ENCODE data around the gene CDH23. TPM values are rescaled to one million over a fixed set of nuclear protein-coding genes. Genes with fewer than 3 reads are reported as not detected.

The CDH23 gene
- polyA plus RNA-seq, 3 donors, result 0.83 to 1.3 (median 0.96) TPM

DNA sequence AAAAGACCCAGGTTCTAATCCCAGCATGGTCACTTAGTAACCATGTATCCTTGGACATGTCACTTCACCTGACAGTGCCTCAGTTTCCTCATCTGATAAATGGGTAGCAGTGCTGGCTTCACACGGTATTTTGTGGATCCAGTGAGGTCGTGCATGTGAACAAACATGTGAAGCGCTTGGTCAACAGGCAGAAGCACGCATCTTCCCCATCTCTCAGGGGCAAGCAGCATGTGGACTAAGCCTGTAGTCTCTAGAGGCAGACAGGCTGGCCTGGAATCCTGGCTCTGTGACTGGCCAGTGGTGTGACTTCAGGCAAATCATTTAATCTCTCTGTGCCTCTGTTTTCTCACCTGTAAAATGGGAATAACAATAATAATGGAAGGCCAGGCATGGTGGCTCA lies 207.0 kb downstream of the CDH23 start:
- no peak for DNase-seq

DNA sequence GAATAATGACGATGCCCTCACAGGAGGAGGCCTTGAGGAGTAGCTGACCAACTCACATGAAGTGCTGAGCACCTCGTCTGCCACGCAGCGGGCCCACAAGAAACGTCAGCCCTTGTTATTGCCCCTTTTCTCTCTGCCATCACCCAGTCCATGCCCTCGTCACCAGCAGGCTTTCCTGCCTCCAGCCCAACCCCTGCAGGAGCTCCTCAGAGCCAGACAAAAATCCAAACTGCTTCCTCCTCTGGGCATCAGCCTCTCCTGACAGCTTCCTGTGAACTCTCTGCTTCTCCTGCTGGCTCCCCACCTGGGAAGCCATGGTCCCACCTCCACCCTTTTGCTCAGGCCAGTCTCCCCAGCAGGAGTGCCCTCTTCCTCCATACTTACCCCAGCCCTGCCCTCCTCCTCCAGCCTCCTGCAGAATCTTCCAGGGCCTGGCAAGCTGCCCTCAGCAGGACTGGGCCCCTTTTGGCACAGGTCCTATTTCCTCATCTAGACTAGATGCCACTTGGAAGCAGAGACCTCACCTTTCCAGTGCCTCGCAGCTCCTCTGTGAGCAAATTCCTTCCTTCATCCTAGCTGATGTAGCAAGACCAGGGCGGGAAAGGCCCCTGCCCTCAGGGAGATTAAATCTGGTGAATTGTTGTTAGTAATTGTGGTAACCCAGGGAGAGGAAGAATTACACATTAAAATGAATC lies 207.8 kb downstream of the CDH23 start:
- no peak for DNase-seq

DNA sequence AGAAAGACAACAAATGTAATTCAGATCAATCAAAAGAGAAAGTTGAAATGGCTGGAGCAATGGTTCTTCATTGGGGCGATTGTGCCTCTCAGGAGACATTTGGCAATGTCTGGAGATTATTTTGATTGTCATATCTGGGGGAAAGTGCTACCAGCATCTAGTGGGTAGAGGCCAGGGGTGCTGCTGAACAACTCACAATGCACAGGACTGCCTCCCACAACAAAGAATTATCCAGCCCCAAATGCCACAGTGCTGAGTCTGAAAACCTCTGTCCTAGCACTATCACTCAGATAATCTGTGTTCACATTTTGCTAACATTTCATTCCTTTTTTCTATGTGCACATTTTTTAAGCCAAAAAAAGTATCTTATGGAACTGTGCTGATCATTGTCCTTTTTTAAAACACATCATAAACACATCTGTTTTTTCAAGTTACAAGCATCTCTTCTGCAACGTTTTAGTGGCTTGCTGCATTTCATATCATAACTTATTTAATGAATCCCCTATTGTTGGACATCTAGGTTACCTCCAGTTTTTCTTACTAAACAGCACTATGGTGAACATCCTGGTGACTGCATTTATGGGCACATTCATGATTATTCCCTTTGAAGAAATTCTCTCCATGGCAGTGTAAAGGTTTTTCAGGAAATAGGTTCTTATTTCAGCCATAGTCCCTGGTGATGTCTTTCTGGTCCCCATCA lies 208.7 kb downstream of the CDH23 start:
- DNase-seq, result no peak

DNA sequence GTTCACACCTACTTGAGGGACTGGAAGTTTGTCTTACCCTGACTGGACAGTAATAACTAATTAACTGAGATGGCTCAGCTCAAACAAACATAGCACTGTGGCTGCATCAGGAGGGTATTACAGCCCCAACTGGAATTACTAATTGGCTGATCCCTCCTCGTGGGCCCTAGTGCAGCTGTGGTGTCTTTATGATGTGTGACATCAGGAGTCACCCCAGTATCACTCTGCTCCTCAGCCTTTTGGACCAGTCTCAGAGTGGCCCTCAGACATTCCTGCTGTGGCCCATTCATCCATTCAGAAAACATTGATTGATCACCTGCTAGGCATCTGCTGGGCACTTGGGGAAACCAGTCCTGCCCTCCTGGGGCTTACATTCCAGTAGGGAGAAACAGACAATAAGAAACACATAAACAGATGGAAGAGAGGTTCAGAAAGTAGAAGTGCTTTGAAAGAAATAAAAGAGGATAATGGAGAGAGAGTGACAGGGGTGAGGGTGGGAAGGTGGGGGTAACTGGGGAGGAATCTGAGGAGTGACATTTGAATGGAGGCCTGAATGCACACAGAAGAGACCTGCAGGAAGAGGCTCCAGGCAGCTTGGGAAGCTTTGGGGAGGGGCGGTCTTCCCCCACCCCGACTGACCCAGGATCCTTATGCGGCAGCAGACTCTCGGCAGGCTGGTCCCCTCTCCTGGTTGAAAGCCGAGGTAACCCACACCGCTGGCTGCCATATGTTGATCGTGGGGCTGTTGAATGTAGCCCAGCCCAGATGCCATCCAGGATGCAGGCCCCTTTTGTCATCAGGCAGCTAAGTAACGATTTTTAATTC lies 209.7 kb downstream of the CDH23 start:
- no peak for DNase-seq

DNA sequence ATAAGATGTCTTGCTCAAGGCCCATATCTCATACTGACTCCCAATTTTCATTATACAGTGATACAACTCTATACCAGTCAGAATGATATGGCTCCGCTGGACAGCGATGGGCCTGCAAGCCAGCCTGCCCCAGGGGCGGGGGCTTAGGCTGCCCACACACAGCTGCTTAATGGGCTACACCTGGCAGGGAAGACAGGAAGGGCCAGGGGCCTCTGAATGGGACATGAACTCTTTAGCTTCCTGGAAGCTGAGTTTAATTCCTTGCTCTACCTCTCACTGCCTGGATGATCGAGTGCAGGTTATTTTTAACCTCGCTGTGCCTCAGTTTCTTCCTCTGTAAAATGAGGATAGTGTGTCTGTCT lies 210.3 kb downstream of the CDH23 start:
- DNase-seq, result no peak

DNA sequence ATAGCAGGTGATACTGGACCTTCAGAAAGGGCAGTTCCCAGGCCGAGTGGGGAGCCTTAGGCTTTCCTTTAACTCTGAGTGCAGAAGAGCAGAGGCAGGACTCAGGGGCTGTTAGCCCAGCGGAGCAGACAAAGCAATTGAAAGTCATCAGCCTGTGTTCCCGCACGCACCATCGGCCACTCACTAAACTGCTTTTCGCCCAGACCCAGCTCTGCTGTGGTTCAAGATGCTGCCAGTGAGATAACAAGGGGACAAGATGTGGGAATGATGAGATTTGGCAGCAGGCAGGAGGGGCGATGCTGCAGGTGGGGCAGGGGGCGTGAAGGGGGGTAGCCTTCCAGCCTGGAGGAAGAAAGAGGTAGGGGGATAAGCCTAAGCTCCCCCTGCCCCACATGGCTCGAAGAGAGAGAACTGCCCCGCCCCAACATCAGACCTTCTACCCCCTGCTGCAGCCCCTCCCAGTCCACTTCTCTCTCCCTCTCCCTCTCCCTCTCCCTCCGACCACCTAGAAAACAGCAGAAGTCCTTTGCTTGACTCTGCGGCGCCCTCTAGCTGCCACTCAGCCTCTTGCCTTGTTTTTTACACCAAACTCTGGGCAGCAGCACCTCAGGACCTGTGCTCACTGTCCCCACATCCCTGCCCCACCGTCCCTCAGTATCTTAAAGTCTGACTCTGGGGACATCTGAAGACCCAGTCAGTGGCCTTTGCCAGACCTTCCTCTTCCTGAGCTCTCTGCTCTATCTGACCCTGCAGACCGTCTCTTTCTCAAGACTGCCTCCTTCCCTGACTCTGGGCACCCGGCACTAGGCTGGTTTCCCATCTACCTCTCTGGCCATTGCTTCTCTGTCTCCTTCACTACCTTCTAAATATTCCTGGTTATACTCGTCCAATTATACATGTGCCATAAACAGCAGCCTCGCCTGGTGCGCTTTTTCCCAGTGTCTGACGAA lies 212.4 kb downstream of the CDH23 start:
- DNase-seq, result peak; percentile 76

DNA sequence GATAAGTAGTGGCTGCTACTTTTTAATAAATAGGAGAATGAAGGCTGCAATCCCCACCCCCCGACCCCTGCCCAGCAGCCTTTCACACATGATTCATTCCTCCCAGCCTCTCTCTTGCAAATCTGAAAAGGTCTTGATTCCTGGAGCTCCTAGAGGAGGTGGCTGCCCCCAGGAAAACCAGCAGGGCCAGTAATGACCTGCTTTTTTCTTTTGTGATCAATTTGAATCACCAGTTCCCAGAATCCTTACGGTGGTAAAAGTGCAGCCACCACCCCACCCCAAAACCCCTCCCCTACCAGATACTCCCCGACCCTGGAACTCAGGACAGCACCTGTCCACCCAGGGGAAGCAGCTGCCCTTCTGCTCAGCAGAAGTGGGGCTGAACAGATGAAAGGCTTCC lies 213.9 kb downstream of the CDH23 start:
- DNase-seq, result no peak

DNA sequence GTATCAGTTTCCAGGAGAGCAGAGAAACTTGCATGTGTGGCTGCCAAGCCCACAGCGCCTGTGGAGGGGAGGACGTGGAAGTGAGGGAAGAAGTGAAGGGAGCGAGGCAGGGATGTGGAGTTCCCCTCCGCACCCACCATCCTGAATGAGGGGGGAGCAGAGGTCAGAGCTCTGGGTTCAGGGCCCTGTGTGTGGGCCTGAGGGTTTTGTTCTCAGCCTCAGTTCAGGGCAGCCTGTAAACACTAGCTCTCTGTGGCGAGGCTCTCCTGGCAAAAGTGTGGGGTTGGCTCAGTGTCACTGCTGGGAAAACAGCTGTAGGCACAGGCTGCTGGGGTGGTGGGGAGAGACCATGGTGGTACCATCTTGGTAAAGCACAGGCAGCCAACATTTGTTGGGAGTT lies 214.4 kb downstream of the CDH23 start:
- DNase-seq, result no peak

DNA sequence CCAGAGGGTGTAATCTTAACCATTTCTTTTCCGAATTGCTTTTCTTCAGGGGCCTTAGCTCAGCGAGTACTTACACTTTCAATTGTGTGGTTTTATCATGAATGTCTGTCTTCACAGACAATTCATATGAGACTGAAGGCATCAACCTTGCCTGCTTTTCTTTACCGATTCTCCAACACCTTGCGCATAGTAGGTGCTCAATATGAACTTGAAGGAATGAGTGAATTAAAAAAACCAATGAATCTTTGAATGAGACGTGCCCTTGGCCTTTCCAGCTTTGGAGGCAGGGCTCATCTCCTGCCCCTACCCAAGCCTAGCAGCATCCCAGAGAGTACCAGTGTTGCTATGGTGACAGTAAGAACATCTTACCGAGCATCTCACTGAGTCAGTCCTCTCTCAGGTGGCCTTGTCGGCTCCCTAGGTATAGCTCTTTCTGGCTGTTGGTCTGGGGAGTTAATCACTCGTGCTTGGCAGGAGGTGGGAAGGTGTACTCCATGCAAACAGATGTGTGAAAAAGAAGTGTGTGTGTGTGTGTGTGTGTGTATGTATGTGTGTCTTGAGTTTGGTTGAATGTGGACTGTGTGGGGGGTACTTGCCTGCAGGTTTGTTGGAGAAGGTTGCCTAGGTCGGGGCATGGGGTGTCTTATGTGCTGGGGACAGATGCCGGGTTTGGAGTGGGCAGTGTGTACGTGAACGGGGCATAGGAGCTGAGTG lies 215.1 kb downstream of the CDH23 start:
- DNase-seq, result no peak

DNA sequence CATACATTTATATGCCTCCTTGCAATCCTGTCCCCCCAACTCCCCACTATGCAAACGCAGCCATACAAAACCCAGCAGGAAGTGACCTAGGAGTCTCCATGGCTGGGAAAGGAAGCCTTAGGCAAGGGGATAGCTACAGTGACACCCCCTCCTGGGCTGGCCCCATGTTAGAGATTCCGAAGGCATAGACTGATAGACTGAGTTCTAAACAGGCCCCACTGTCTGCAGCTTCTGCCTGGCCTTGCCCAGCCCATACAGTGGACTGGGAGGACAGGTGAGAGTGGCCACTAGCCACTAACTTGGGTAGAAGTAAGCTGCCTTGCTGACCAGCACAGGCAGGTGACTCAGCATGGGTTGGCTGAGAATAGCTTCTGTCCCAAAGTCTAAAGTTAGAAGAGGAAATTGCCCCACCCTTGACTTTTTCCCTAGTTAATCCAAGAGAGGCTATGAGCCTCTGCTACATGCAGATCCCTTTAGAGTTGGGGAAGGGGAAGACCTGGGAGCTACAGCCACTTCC lies 216.6 kb downstream of the CDH23 start:
- DNase-seq, result no peak

DNA sequence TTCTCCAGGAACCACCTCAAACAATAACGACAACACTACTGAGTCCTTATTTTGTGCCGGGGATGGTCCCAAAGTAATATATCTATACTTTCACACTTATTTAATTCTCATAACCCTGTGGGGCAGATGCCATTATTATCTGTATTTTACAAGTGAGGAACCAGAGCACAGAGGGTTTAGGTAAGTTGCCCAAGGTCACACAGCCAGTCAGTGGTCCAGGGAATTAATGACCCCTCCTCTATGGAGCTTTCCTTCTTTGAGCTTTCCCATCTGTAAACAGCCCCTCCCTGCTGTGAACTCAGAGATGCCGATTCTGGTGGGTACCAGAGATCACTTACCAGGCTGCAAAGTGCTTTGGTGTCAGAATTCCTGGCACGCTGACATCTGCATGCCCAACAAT lies 217.2 kb downstream of the CDH23 start:
- no peak for DNase-seq

DNA sequence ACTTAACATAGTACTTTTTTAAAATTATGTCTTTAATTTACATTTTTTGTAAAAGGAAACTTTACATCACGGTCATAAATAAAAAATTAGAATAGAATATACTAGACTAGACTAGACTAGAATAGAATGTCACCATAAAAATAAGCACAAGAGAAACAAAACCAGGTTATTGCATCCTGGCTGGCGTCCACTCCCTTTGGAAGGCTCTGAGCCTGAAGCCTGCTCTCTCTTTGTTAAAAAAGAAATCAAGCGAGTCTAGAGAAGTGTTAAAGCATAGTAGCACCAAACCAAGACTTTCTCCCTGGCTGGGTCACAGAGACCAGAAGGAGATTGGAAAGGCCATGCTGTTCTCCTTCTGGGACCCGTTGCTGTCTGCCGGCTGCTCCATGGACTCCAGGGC lies 218.2 kb downstream of the CDH23 start:
- DNase-seq, result no peak

DNA sequence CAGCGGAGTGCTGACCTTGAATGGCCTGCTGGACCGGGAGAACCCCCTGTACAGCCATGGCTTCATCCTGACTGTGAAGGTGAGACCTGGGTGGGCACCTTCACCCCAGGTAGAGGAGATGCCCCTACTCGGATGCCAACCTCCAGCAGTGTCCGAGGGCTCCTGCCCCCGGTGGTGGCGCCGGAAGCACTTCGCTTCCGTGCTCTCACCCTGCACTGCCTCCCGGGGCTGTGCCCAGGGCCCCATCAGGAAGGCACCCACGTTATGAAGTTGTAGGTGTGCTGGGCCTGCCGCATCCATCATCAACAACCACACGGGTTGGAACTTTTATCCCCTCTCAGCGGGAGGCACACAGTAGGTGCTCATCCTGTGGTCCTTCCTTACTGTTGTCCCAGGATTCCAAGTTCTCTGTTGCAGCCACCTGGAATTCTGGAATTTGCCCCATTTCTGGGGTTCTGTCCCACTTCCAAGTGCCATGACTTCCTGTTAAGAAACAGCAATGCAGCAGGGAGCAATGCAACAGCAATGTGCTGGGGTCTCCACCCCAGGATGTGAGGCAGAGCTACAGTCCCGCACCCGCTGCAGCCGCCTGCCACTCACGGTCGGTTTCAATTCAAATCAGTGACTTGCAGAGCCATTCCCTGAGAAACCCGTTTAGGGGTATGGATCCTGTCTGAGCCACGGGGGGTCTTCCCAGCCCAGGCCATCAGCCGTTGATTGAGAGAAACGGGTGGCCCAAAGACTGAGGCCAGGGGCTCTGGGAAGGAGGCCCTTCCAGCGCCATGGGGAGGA lies 219.0 kb downstream of the CDH23 start:
- DNase-seq, result no peak

DNA sequence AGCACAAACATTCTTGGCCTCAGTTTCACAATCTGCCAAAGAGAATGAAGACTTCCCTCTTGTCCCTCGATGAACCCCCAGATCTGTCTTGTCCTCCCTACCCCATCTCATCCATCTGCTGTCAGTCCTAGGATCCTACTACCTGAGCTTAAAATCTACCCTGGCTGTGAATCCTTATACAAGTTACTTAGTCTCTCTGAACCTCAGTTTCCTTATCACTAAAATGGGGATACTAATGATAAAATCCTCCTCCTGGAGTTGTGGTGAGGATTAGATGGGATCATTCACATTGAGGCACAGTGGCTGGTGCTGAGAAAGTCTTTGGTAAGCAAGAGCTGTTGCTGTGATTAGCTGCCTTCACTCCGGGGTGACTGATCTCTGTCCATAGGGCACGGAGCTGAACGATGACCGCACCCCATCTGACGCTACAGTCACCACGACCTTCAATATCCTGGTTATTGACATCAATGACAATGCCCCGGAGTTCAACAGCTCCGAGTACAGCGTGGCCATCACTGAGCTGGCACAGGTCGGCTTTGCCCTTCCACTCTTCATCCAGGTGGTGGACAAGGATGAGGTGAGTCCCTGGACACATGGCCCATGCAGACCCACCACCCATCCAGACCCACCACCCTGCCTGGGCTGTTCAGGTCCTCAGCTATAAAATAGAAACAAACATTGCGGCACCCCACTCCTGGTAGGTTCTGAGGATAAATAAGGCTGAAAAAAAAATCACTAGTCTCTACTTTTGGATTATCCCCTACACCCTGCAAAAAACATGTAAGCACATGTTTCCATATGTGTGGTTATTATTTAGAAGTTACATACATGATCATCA lies 220.3 kb downstream of the CDH23 start:
- DNase-seq, result no peak

DNA sequence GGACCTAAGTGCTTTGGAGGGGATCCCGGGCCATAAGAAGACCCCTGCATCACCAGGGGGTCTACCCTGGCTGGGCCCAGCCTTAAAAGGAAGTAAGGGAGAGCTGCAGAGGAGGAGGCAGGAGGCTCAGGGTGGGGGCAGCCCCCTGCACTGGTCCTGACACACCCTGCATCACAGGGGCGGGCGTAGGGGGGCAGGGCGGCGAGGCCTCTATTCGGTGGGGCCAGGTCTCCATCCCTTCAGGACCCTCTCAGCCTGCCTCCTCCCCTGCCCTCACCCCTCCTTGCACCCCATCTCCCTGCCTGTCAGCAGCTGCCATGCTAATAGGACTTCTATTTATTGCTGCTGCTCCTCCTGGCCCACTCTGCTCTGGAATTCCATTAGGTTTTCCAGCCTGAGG lies 221.5 kb downstream of the CDH23 start:
- no peak for DNase-seq

DNA sequence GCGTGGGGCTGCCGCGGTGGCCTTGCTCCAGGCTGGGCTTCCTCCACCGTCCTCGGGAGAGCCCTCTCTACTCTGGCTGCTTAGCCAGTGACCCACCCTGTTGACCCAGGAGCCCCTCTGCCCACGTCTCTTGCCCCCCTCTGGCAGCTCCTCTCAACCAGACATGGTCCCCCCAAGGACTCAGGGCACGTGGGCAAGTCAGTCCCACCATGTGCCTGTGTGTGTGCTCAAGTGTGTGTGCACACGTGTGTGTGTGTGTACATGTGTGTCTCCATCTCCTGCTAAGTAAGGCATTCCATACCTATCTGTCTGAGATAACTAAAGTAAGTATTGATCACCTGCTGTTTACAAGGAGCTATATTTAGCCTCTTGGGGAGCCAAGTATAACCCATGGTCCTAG lies 221.9 kb downstream of the CDH23 start:
- DNase-seq, result no peak

DNA sequence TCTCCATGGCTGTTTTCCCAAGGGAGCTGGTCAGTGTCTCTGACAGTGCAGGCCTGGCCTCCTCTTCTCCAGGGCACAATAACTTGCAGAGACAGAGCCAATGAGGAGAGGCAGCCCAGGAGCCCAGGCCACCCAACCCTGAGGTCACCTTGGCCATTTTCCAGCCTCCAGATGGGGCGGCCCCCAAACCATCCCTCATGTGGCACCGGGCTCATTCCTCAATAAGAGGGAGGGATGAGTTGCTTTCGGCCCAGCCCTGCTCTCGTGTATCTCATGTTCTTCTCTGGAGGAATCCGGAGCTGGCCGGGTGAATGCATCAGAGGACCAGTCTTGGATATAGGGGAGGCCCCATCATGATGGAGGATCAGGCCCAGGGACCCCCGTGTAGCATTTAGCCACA lies 223.9 kb downstream of the CDH23 start:
- DNase-seq, result no peak

DNA sequence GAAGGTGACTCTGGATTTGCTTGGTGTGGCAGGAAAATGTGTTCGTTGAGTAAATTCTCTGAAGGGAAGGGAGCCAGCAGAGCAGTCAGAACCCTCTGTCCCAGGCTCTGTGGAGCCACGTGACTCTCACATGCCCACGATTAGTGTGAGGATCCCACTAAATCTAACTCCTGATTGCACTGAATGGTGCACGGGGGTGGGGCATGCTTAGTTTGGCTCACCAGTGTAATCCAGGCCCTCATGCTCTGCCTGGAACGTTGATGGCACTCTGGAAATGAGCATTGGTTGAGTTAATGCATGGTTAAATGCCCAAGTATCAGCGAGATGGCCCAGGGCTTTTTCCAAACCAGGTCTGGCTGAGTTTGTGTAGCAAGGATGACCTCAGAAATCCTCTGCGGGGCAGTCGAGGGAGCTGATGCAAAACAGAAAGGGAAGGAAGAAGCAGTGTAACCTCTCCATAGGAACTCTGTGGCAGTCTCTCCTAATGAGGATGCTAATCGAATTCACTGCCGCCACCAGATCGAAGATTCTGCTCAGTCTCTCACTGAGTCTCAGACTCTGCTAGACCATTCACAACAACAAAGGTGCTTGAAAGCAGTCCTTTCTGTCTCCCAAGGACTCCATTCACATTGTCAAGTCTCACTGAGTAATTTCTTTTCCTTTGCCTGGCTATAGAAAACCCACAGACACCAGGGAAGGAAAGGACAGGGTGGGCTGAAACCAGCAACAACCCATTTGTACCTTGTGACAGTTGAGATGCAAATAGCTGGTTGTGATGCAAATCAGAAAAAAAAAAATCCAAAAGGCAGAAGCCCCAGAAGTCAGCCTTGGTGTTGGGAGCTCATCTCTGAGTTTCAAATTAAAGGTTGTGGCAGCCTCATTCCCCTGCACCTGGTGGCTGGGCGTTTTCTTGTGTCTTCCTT lies 224.8 kb downstream of the CDH23 start:
- no peak for DNase-seq
